HepG2 (cell line): ENCODE data around the gene MESD.

Source experiments
- BCL6 ChIP-seq: IDR thresholded peaks from 2 replicates; pipeline ENCODE4 v1.6.1; 2016; ENCODE audit warnings: missing genetic modification reagents, missing compliant biosample characterization
- CTCF ChIP-seq: sonication (generic); formaldehyde crosslinking; IDR thresholded peaks from 2 replicates; pipeline ENCODE4 v1.5.0; 2020; ENCODE audit warnings: mild to moderate bottlenecking, missing genetic modification reagents, moderate library complexity
- E2F1 ChIP-seq: sonication (generic); formaldehyde crosslinking; IDR thresholded peaks from 2 replicates; pipeline ENCODE4 v1.5.0; 2020; ENCODE audit warnings: missing genetic modification reagents
- HNF4G ChIP-seq, 2 experiments: sonication (generic) in 1 of 2; formaldehyde crosslinking in 1 of 2; IDR thresholded peaks; 2 replicates each; pipeline versions ENCODE4 v1.4.0 to v1.6.1; 2011 to 2020; ENCODE audit warnings: borderline replicate concordance in 2 of 2, low read depth in 2 of 2, mild to moderate bottlenecking in 2 of 2, low read length in 1 of 2, missing genetic modification reagents in 1 of 2, moderate library complexity in 1 of 2
- NR2C2 ChIP-seq: sonication (generic); formaldehyde crosslinking; IDR thresholded peaks from 2 replicates; pipeline ENCODE4 v1.4.0; 2020; ENCODE audit warnings: missing genetic modification reagents, mild to moderate bottlenecking, moderate library complexity, borderline replicate concordance
- NR2F1 ChIP-seq, 2 experiments: fragments of 450-650 bp in 1 of 2; formaldehyde crosslinking in 1 of 2; IDR thresholded peaks; 2 replicates each; pipeline versions ENCODE4 v1.5.0 to v1.6.1; 2016 to 2020; ENCODE audit warnings: mild to moderate bottlenecking in 1 of 2, missing compliant biosample characterization in 1 of 2, missing genetic modification reagents in 1 of 2, moderate library complexity in 1 of 2
- POLR2AphosphoS2 ChIP-seq: IDR thresholded peaks from 2 replicates; pipeline ENCODE4 v1.6.1; 2011; ENCODE audit warnings: low read depth, low read length, improper control_type of control experiment
- SAFB2 ChIP-seq: sonication (generic); formaldehyde crosslinking; IDR thresholded peaks from 2 replicates; pipeline ENCODE4 v1.5.1; 2020; ENCODE audit warnings: missing genetic modification reagents, low read depth, mild to moderate bottlenecking, borderline replicate concordance
- TRIM22 ChIP-seq: fragments of 450-650 bp; IDR thresholded peaks from 2 replicates; pipeline ENCODE4 v1.6.1; 2017
- TSC22D2 ChIP-seq: sonication (generic); formaldehyde crosslinking; IDR thresholded peaks from 2 replicates; pipeline ENCODE4 v1.5.1; 2020; ENCODE audit warnings: missing genetic modification reagents, mild to moderate bottlenecking, borderline replicate concordance

- TF ChIP-seq SAFB2 (CRISPR knock-in tag) (no peak), NR2F1 (CRISPR knock-in tag; IDR thresholded peaks at IDR 0.05) (no peak), NR2C2 (no peak), BCL6 (CRISPR knock-in tag) (no peak), TRIM22 (no peak), E2F1 (CRISPR knock-in tag) (no peak), POLR2AphosphoS2 (no peak), HNF4G (IDR thresholded peaks at IDR 0.05; ENCODE audit: borderline replicate concordance, low read depth, low read length) (no peak), HNF4G (CRISPR knock-in tag; IDR thresholded peaks at IDR 0.05; ENCODE audit: borderline replicate concordance, low read depth) (no peak), TSC22D2 (no peak), CTCF (CRISPR knock-in tag) (no peak)
These were observed 25.0 kb upstream of the MESD start for GRCh38 chr15:81014446-81015093.
